ENCODE data around the gene OIT3. TPM values are rescaled to one million over a fixed set of nuclear protein-coding genes. Genes with fewer than 3 reads are reported as not detected.
A peak's percentile ranks its signal among the peaks of the same experiment; 100 is the strongest.

OIT3 gene
- total RNA-seq, 5 donors from 2014 or later (not counting 1 experiment from before 2014, with no cell fraction given), result not detected

DNA sequence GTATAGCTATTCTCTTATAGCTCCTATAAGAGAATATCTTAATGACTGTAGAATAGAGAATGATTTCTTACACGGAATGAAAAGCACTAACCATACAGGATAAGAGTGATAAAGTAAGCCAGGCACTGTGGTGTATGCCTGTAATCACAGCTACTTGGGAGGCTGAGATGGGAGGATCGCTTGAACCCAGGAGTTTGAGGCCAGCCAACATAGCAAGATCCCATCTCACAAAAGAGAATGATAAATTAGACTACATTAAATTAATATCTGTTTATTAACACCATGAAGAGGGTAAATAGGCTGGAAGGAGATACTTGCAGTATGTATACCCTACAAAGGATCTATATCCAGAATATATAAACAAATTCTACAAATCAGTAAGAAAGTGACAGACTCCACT is 12.2 kb upstream of the OIT3 start:
- no peak for ATAC-seq (replicated peaks in 1 of 4)
- no peak overlapping the region for H3K27ac ChIP-seq (ENCODE audit: low read length)
- DNase-seq, result no peak
- Mint-ChIP-seq H3K9me3 (peaks cover 3 to 10% (median 6%) of the 10 kb centered on the region in 3 donors), H3K27ac (no peak overlapping the region), H3K36me3 (peaks cover 60% of the 10 kb centered on the region), H3K4me1 (peaks cover 0 to under 1% (median 0%) of the 10 kb centered on the region in 3 donors), H3K4me3 (no peak overlapping the region), H3K27me3 (no peaks in the 10 kb centered on the region)
- H3K9me3 ChIP-seq, result no peaks in the 10 kb centered on the region
- WGBS (ENCODE audit: insufficient coverage), result no CpG with 5 or more reads among the region's 2 CpGs
- no peaks in the 10 kb centered on the region for H3K4me1 ChIP-seq (ENCODE audit: control insufficient read depth in 1 of 2, extremely low read depth in 1 of 2, insufficient read depth in 2 of 2, low read length in 2 of 2)
- no peaks in the 10 kb centered on the region for H3K27me3 ChIP-seq (replicated peaks in 1 of 2; ENCODE audit: control insufficient read depth in 2 of 2, extremely low read depth in 1 of 2, insufficient read depth in 2 of 2, low read length in 1 of 2)
- CTCF ChIA-PET, result no interaction called here
- H3K4me3 ChIP-seq (ENCODE audit: control insufficient read depth in 1 of 2, extremely low read depth in 1 of 2, low read length in 1 of 2), result no peak overlapping the region
- POLR2A ChIA-PET, result no interaction called here
- peaks cover 0 to 4% of the 10 kb centered on the region in 2 donors for H3K36me3 ChIP-seq (ENCODE audit: control insufficient read depth in 2 of 2, extremely low read depth in 1 of 2, insufficient read depth in 1 of 2, low read length in 1 of 2)

DNA sequence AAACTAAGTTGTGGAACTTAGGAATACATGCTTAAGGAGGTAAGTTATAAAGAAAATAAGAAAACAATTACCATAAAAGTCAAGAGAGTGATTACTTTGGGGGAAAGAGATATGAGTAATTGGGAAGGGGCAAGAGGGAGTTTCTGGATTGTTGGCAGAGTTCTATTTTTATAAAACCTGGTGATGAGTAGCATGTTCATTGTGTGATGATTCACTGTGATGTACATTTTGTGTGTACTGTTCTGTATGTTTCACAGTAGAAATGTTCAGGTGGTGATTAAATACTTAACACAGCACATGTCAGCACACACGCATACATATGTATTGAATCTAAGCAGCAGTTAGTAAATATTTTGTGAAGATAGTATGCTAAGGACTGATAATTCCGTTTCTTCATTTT is 9.7 kb upstream of the OIT3 start:
- peaks cover 70% of the 10 kb centered on the region for H3K36me3 Mint-ChIP-seq
- ChIA-PET CTCF (no interaction called here), POLR2A (no interaction called here)
- peaks cover 8 to 12% (median 10%) of the 10 kb centered on the region in 3 donors for H3K4me1 Mint-ChIP-seq
- H3K9me3 Mint-ChIP-seq, result peaks cover 6 to 10% (median 8%) of the 10 kb centered on the region in 3 donors
- Histone ChIP-seq H3K27ac (ENCODE audit: low read length) (no peak overlapping the region), H3K36me3 (ENCODE audit: control insufficient read depth in 2 of 2, extremely low read depth in 1 of 2, insufficient read depth in 1 of 2, low read length in 1 of 2) (peaks cover 0 to 4% of the 10 kb centered on the region in 2 donors), H3K4me3 (ENCODE audit: control insufficient read depth in 1 of 2, extremely low read depth in 1 of 2, low read length in 1 of 2) (no peak overlapping the region), H3K27me3 (replicated peaks in 1 of 2; ENCODE audit: control insufficient read depth in 2 of 2, extremely low read depth in 1 of 2, insufficient read depth in 2 of 2, low read length in 1 of 2) (no peaks in the 10 kb centered on the region), H3K4me1 (ENCODE audit: control insufficient read depth in 1 of 2, extremely low read depth in 1 of 2, insufficient read depth in 2 of 2, low read length in 2 of 2) (peaks cover 4 to 7% of the 10 kb centered on the region in 2 experiments), H3K9me3 (no peaks in the 10 kb centered on the region)
- H3K27me3 Mint-ChIP-seq, result no peaks in the 10 kb centered on the region
- WGBS (ENCODE audit: insufficient coverage), result no CpG with 5 or more reads among the region's 2 CpGs
- no peak for DNase-seq
- no peak for ATAC-seq (replicated peaks in 1 of 4)
- H3K27ac Mint-ChIP-seq, result no peak overlapping the region
- no peak overlapping the region for H3K4me3 Mint-ChIP-seq

DNA sequence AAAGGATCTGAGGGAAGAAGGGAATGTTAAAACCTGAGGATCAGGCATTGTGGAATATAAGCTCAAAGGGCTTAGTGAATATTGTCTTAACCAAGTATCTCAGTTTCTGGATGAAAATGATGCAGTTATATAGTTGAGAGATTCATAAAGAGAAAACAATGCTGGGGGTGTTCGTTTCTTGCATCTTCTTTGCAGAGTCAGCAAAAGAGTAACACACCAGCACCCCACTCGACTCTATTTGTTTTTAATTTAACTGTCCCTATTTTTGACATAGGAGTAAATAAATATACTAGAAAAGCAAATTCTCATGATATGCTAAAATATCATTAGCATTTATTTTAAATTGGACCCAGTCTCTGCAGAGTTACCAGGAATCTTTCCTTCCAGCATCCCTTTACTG is 7.6 kb upstream of the OIT3 start:
- Histone ChIP-seq H3K4me3 (ENCODE audit: control insufficient read depth in 1 of 2, extremely low read depth in 1 of 2, low read length in 1 of 2) (no peak overlapping the region), H3K27ac (ENCODE audit: low read length) (no peak overlapping the region), H3K27me3 (replicated peaks in 1 of 2; ENCODE audit: control insufficient read depth in 2 of 2, extremely low read depth in 1 of 2, insufficient read depth in 2 of 2, low read length in 1 of 2) (no peaks in the 10 kb centered on the region), H3K36me3 (ENCODE audit: control insufficient read depth in 2 of 2, extremely low read depth in 1 of 2, insufficient read depth in 1 of 2, low read length in 1 of 2) (peaks cover 0 to 4% of the 10 kb centered on the region in 2 donors), H3K9me3 (no peaks in the 10 kb centered on the region), H3K4me1 (ENCODE audit: control insufficient read depth in 1 of 2, extremely low read depth in 1 of 2, insufficient read depth in 2 of 2, low read length in 2 of 2) (peaks cover 4 to 7% of the 10 kb centered on the region in 2 experiments)
- no peak for ATAC-seq (replicated peaks in 1 of 4)
- ChIA-PET CTCF (no interaction called here), POLR2A (no interaction called here)
- Mint-ChIP-seq H3K4me1 (peaks cover 8 to 12% (median 10%) of the 10 kb centered on the region in 3 donors), H3K36me3 (peaks cover 59% of the 10 kb centered on the region), H3K27ac (no peak overlapping the region), H3K4me3 (no peak overlapping the region), H3K27me3 (peaks cover 0 to 2% of the 10 kb centered on the region in 2 donors), H3K9me3 (peaks cover 5 to 10% (median 6%) of the 10 kb centered on the region in 3 donors)
- no peak for DNase-seq
- WGBS (ENCODE audit: insufficient coverage), result no CpG with 5 or more reads among the region's 2 CpGs

DNA sequence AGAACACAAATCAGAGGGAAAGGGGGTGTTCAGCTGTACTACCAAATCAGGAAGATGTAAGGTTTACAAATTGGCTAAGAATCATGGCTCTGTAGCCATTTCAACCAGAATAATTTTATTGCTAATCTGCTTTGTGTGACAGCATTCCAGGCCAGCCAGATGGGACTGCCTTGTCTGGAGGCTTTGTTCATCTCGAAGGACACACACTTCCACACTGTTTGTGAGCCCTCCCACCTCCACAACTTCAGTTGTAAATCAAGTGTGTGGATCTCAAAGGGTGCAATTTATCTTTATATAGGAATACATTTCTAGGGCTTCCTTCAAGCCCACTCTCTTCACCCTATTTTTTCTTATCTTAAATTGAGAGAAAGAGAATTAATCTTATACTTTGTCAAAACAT is 6.9 kb upstream of the OIT3 start:
- ATAC-seq (replicated peaks in 1 of 4) (no peak), DNase-seq (no peak)
- Mint-ChIP-seq H3K27ac (no peak overlapping the region), H3K9me3 (peaks cover 5 to 10% (median 6%) of the 10 kb centered on the region in 3 donors), H3K4me1 (peaks cover 8 to 12% (median 10%) of the 10 kb centered on the region in 3 donors), H3K36me3 (peaks cover 55% of the 10 kb centered on the region), H3K4me3 (no peak overlapping the region), H3K27me3 (peaks cover 0 to 3% of the 10 kb centered on the region in 2 donors)
- Histone ChIP-seq H3K36me3 (ENCODE audit: control insufficient read depth in 2 of 2, extremely low read depth in 1 of 2, insufficient read depth in 1 of 2, low read length in 1 of 2) (peaks cover 0 to 4% of the 10 kb centered on the region in 2 donors), H3K4me3 (ENCODE audit: control insufficient read depth in 1 of 2, extremely low read depth in 1 of 2, low read length in 1 of 2) (no peak overlapping the region), H3K9me3 (no peaks in the 10 kb centered on the region), H3K4me1 (ENCODE audit: control insufficient read depth in 1 of 2, extremely low read depth in 1 of 2, insufficient read depth in 2 of 2, low read length in 2 of 2) (peaks cover 4 to 7% of the 10 kb centered on the region in 2 experiments), H3K27me3 (replicated peaks in 1 of 2; ENCODE audit: control insufficient read depth in 2 of 2, extremely low read depth in 1 of 2, insufficient read depth in 2 of 2, low read length in 1 of 2) (no peaks in the 10 kb centered on the region), H3K27ac (ENCODE audit: low read length) (no peak overlapping the region)
- ChIA-PET CTCF (no interaction called here), POLR2A (no interaction called here)
- no CpG with 5 or more reads among the region's 1 CpG for WGBS (ENCODE audit: insufficient coverage)

DNA sequence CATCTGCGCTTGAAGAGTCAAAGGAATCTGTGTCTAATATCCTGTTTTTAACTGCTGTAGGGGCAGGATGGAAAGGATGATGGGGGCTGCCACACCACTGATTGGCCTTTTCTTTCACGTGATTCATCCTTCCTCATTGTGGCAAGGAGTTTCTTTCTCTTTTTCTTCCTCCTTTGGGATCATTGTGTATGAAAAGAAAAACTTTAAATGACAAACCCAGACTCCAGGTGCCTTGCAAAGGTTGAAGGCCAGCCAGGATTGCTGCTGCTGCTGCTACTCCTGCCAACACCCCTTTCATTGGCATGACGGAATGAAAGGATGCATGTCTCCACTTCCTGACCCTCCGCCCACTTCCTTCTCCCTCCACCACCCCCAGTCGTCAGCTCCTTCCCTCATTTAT is 6.5 kb upstream of the OIT3 start:
- peaks cover 50% of the 10 kb centered on the region for H3K36me3 Mint-ChIP-seq
- H3K4me3 ChIP-seq (ENCODE audit: control insufficient read depth in 1 of 2, extremely low read depth in 1 of 2, low read length in 1 of 2), result no peak overlapping the region
- ATAC-seq (replicated peaks in 1 of 4), result no peak
- H3K9me3 ChIP-seq, result no peaks in the 10 kb centered on the region
- WGBS (ENCODE audit: insufficient coverage), result no CpG with 5 or more reads among the region's 5 CpGs
- H3K9me3 Mint-ChIP-seq, result peaks cover 5 to 6% (median 5%) of the 10 kb centered on the region in 3 donors
- peaks cover 0 to 3% of the 10 kb centered on the region in 2 donors for H3K27me3 Mint-ChIP-seq
- H3K4me1 ChIP-seq (ENCODE audit: control insufficient read depth in 1 of 2, extremely low read depth in 1 of 2, insufficient read depth in 2 of 2, low read length in 2 of 2), result peaks cover 4 to 7% of the 10 kb centered on the region in 2 experiments
- no peak overlapping the region for H3K27ac ChIP-seq (ENCODE audit: low read length)
- no peak overlapping the region for H3K4me3 Mint-ChIP-seq
- H3K27ac Mint-ChIP-seq, result peak overlapping the region in 1 of 2 donors; percentile 18
- DNase-seq, result no peak
- peaks cover 8 to 12% (median 10%) of the 10 kb centered on the region in 3 donors for H3K4me1 Mint-ChIP-seq
- peaks cover 0 to 4% of the 10 kb centered on the region in 2 donors for H3K36me3 ChIP-seq (ENCODE audit: control insufficient read depth in 2 of 2, extremely low read depth in 1 of 2, insufficient read depth in 1 of 2, low read length in 1 of 2)
- POLR2A ChIA-PET, result interaction anchor here in 1 of 2 donors (0.5 kb wide), 1 partner anchor 99 kb away, joined by 3 read pairs; no protein-coding TSS in a partner anchor
- H3K27me3 ChIP-seq (replicated peaks in 1 of 2; ENCODE audit: control insufficient read depth in 2 of 2, extremely low read depth in 1 of 2, insufficient read depth in 2 of 2, low read length in 1 of 2), result no peaks in the 10 kb centered on the region
- CTCF ChIA-PET, result no interaction called here

DNA sequence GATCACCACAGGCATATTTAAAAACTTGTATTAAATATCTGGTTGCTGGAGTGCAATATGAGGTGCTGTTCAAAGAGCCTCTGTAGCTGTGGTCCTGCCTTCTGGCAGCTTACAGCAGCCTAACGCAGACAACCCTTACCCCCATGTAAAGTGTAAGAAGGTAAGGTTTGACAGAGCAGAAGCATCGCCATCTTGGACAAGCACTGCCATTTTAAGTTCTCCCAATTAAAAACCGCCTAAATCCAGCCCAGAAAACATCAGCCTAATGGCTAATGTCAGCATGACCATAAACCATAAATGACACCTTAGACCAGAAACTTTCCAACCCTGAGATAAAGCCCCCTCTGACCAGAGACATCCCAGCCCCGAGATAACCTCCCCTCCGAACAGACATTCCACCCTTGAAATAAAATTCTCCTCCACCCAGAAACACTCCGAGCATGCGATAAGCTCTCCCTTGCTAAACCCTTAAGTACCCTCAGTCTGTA is 5.3 kb upstream of the OIT3 start:
- peaks cover 4 to 7% of the 10 kb centered on the region in 2 experiments for H3K4me1 ChIP-seq (ENCODE audit: control insufficient read depth in 1 of 2, extremely low read depth in 1 of 2, insufficient read depth in 2 of 2, low read length in 2 of 2)
- H3K9me3 ChIP-seq, result no peaks in the 10 kb centered on the region
- WGBS (ENCODE audit: insufficient coverage), result 97% methylated on average over 4 of the region's 7 CpGs
- H3K36me3 Mint-ChIP-seq, result peaks cover 42% of the 10 kb centered on the region
- H3K27me3 Mint-ChIP-seq, result peaks cover 0 to 3% of the 10 kb centered on the region in 2 donors
- H3K9me3 Mint-ChIP-seq, result peaks cover 0 to 5% (median 0%) of the 10 kb centered on the region in 3 donors
- H3K27me3 ChIP-seq (replicated peaks in 1 of 2; ENCODE audit: control insufficient read depth in 2 of 2, extremely low read depth in 1 of 2, insufficient read depth in 2 of 2, low read length in 1 of 2), result no peaks in the 10 kb centered on the region
- POLR2A ChIA-PET, result no interaction called here
- peaks cover 0 to 4% of the 10 kb centered on the region in 2 donors for H3K36me3 ChIP-seq (ENCODE audit: control insufficient read depth in 2 of 2, extremely low read depth in 1 of 2, insufficient read depth in 1 of 2, low read length in 1 of 2)
- H3K27ac Mint-ChIP-seq, result no peak overlapping the region
- no peak overlapping the region for H3K27ac ChIP-seq (ENCODE audit: low read length)
- no peak overlapping the region for H3K4me3 Mint-ChIP-seq
- peaks cover 8 to 12% (median 10%) of the 10 kb centered on the region in 3 donors for H3K4me1 Mint-ChIP-seq
- no peak overlapping the region for H3K4me3 ChIP-seq (ENCODE audit: control insufficient read depth in 1 of 2, extremely low read depth in 1 of 2, low read length in 1 of 2)
- CTCF ChIA-PET, result interaction anchor here in 1 of 2 donors (0.6 to 0.7 kb wide), 2 partner anchors 37 to 139 kb away, joined by 4 read pairs; no protein-coding TSS in a partner anchor
- DNase-seq, result no peak
- ATAC-seq (replicated peaks in 1 of 4), result no peak

All from T-cell (primary cell).